ENCODE results near the gene PCK1. TPM values are rescaled to one million over a fixed set of nuclear protein-coding genes. Genes with fewer than 3 reads are reported as not detected.

PCK1 gene
- total and polyA plus RNA-seq, 8 donors: 0.12 to 311 (median 0.67) TPM

GRCh38 chr20:57573894-57574293 is 13.0 kb downstream of the PCK1 start:
- H3K27ac ChIP-seq: no peak overlapping the region
- no peak for DNase-seq
- no peak for TF ChIP-seq POLR2A (IDR thresholded peaks at IDR 0.05)
- no peak for TF ChIP-seq EP300 (IDR thresholded peaks at IDR 0.05)
- TF ChIP-seq CTCF (IDR thresholded peaks at IDR 0.05): no peak
- TF ChIP-seq POLR2AphosphoS5 (IDR thresholded peaks at IDR 0.05): no peak
- intact Hi-C loops (cut with DNase I; ENCODE audit: low total_unique reads): no loop called here
- no peak overlapping the region for H3K4me3 ChIP-seq
- no peaks in the 10 kb centered on the region for H3K9me3 ChIP-seq
- 44 to 70% (median 65%) methylated on average over 5 of the region's 5 CpGs for WGBS, 5 donors
- peaks cover 0 to 35% (median 19%) of the 10 kb centered on the region in 3 donors for H3K27me3 ChIP-seq
- H3K36me3 ChIP-seq: no peaks in the 10 kb centered on the region
- H3K4me1 ChIP-seq: no peaks in the 10 kb centered on the region

GRCh38 chr20:57574954-57575353 is 14.0 kb downstream of the PCK1 start:
- intact Hi-C loops (cut with DNase I; ENCODE audit: low total_unique reads): no loop called here
- no peak for DNase-seq
- Histone ChIP-seq H3K9me3 (no peaks in the 10 kb centered on the region), H3K36me3 (no peaks in the 10 kb centered on the region), H3K27ac (no peak overlapping the region), H3K4me1 (peaks cover 0 to 4% (median 2%) of the 10 kb centered on the region in 4 donors), H3K27me3 (peaks cover 0 to 44% (median 28%) of the 10 kb centered on the region in 3 donors), H3K4me3 (no peak overlapping the region)
- TF ChIP-seq POLR2A (IDR thresholded peaks at IDR 0.05) (no peak), POLR2AphosphoS5 (IDR thresholded peaks at IDR 0.05) (no peak), EP300 (IDR thresholded peaks at IDR 0.05) (no peak), CTCF (IDR thresholded peaks at IDR 0.05) (no peak)

GRCh38 chr20:57576002-57576401 is 15.1 kb downstream of the PCK1 start:
- DNase-seq: no peak
- TF ChIP-seq POLR2A (IDR thresholded peaks at IDR 0.05) (no peak), CTCF (IDR thresholded peaks at IDR 0.05) (no peak), EP300 (IDR thresholded peaks at IDR 0.05) (no peak), POLR2AphosphoS5 (IDR thresholded peaks at IDR 0.05) (no peak)
- Histone ChIP-seq H3K9me3 (no peaks in the 10 kb centered on the region), H3K4me3 (no peak overlapping the region), H3K36me3 (no peaks in the 10 kb centered on the region), H3K4me1 (peaks cover 0 to 9% (median 4%) of the 10 kb centered on the region in 4 donors), H3K27ac (no peak overlapping the region), H3K27me3 (peaks cover 0 to 54% (median 28%) of the 10 kb centered on the region in 3 donors)
- WGBS, 5 donors: 55 to 76% (median 60%) methylated on average over 2 of the region's 2 CpGs
- intact Hi-C loops (cut with DNase I; ENCODE audit: low total_unique reads): no loop called here

GRCh38 chr20:57576617-57577550 is 16.0 kb downstream of the PCK1 start:
- TF ChIP-seq EP300 (IDR thresholded peaks at IDR 0.05) (no peak), CTCF (IDR thresholded peaks at IDR 0.05) (no peak), POLR2A (IDR thresholded peaks at IDR 0.05) (no peak), POLR2AphosphoS5 (IDR thresholded peaks at IDR 0.05) (no peak)
- intact Hi-C loops (cut with DNase I; ENCODE audit: low total_unique reads): no loop called here
- H3K36me3 ChIP-seq: no peaks in the 10 kb centered on the region
- H3K4me1 ChIP-seq: peaks cover 0 to 15% (median 9%) of the 10 kb centered on the region in 4 donors
- H3K27me3 ChIP-seq: peaks cover 0 to 63% (median 28%) of the 10 kb centered on the region in 3 donors
- 56 to 71% (median 67%) methylated on average over 6 of the region's 6 CpGs for WGBS, 5 donors
- no peak for DNase-seq
- H3K4me3 ChIP-seq: no peak overlapping the region
- H3K27ac ChIP-seq: no peak overlapping the region
- H3K9me3 ChIP-seq: no peaks in the 10 kb centered on the region

Data from stomach (tissue), 9 donors.